HCT116 (cell line): ENCODE data around the gene LCN2. TPM values are rescaled to one million over a fixed set of nuclear protein-coding genes. Genes with fewer than 3 reads are reported as not detected.

Experiments
- ATAC-seq: fragments of 200-7000 bp; cut with Tn5 transposase; 2 replicates; pipeline ENCODE4 v1.9.1; 2020; ENCODE audit warnings: mild to moderate bottlenecking, moderate library complexity
- BruUV-seq: library from RNA; stranded (reverse); fragments of 400-500 nt; replicated peaks from 2 replicates; lab custom pipeline; 2021; lab: Mats Ljungman, UMichigan
- CTCF ChIA-PET: fragments of 300-600 bp; sonication (Branson Sonifier 250); formaldehyde crosslinking; loops from one replicate; lab custom pipeline; 2021; ENCODE audit warnings: antibody characterized with exemption; lab: Charles Lee
- POLR2A ChIA-PET: fragments of 300-600, 350-600 bp; sonication (Branson Sonifier 250); formaldehyde crosslinking; loops from one replicate; lab custom pipeline; 2021; ENCODE audit warnings: antibody characterized with exemption; lab: Charles Lee
- RAD21 ChIA-PET, 2 experiments: fragments of 300-600 bp; sonication (Branson Sonifier 250); formaldehyde crosslinking; loops; one replicate each; lab custom pipeline; 2023; ENCODE audit warnings: low total read pairs in 2 of 2; ENCODE audit not compliant: uncharacterized antibody in 2 of 2, unreplicated experiment in 2 of 2, low non-redundant PET in 1 of 2; lab: Charles Lee
- DNase-seq: peaks from one replicate; pipeline ENCODE4 v3.0.0-alpha.2; 2010; ENCODE audit warnings: low read depth, low spot score
- H2AFZ ChIP-seq: fragments of 200-600 bp; shearing (Covaris generic), sonication (generic); 2 replicates; pipeline ENCODE4 v1.6.1; 2017; ENCODE audit warnings: low read depth, mixed run types, mixed read lengths, antibody characterized with exemption, low read length; ENCODE audit not compliant: poor library complexity, severe bottlenecking
- H3K27ac ChIP-seq: 2 replicates; pipeline ENCODE4 v1.5.1; 2012; ENCODE audit warnings: low read depth, low read length
- H3K27me3 ChIP-seq: fragments of 200-600 bp; sonication (generic); 2 replicates; pipeline ENCODE4 v1.6.1; 2016; ENCODE audit warnings: mixed run types, low read length, mixed read lengths; ENCODE audit not compliant: insufficient read depth
- H3K36me3 ChIP-seq, 2 experiments: fragments of 200-500 bp in 1 of 2; fragments of 200-600 bp in 1 of 2; sonication (Bioruptor generic) in 1 of 2; sonication (generic) in 1 of 2; 2 replicates each; pipeline versions ENCODE4 v1.5.1 to v1.6.1; 2014 to 2016; ENCODE audit warnings: low read length in 2 of 2, inconsistent platforms in 1 of 2, mixed read lengths in 1 of 2, mixed run types in 1 of 2; ENCODE audit not compliant: insufficient read depth in 2 of 2, control insufficient read depth in 1 of 2
- H3K4me1 ChIP-seq, 2 experiments: fragments of 200-600 bp in 1 of 2; sonication (generic) in 1 of 2; 2 replicates each; pipeline versions ENCODE4 v1.5.1 to v1.6.1; 2012 to 2017; ENCODE audit warnings: low read length in 2 of 2, inconsistent platforms in 1 of 2, mild to moderate bottlenecking in 1 of 2, mixed read lengths in 1 of 2, mixed run types in 1 of 2, moderate library complexity in 1 of 2; ENCODE audit not compliant: insufficient read depth in 2 of 2, control insufficient read depth in 1 of 2
- H3K4me2 ChIP-seq: fragments of 200-600 bp; sonication (generic); 2 replicates; pipeline ENCODE4 v1.6.1; 2017; ENCODE audit warnings: mixed run types, low read length, mixed read lengths
- H3K4me3 ChIP-seq, 2 experiments: fragments of 200-600 bp in 1 of 2; sonication (generic) in 1 of 2; replicated peaks in 1 of 2; 2 replicates each; pipeline ENCODE4 v1.5.1; 2011 to 2016; ENCODE audit warnings: low read length in 2 of 2, control low read depth in 1 of 2, low read depth in 1 of 2, mild to moderate bottlenecking in 1 of 2, mixed read lengths in 1 of 2, mixed run types in 1 of 2
- H3K79me2 ChIP-seq: fragments of 200-600 bp; sonication (generic); 2 replicates; pipeline ENCODE4 v1.6.1; 2017; ENCODE audit warnings: mild to moderate bottlenecking, mixed run types, low read length, moderate library complexity, mixed read lengths; ENCODE audit not compliant: insufficient read depth
- H3K9ac ChIP-seq: fragments of 200-600 bp; sonication (generic); 2 replicates; pipeline ENCODE4 v1.6.1; 2016; ENCODE audit warnings: low read length, mixed read lengths
- H3K9me2 ChIP-seq: fragments of 200-600 bp; sonication (generic), shearing (Covaris generic); 2 replicates; pipeline ENCODE4 v1.6.1; 2017; ENCODE audit warnings: mixed run types, mild to moderate bottlenecking, moderate library complexity; ENCODE audit not compliant: insufficient read depth
- H3K9me3 ChIP-seq, 2 experiments: fragments of 200-500 bp in 1 of 2; fragments of 200-600 bp in 1 of 2; sonication (Bioruptor generic) in 1 of 2; sonication (generic) in 1 of 2; 2 replicates each; pipeline ENCODE4 v1.6.1; 2014 to 2017; ENCODE audit warnings: low read length in 2 of 2, mixed read lengths in 2 of 2, inconsistent platforms in 1 of 2, low read depth in 1 of 2, mild to moderate bottlenecking in 1 of 2, mixed run types in 1 of 2, moderate library complexity in 1 of 2; ENCODE audit not compliant: control insufficient read depth in 1 of 2, insufficient read depth in 1 of 2
- H4K20me1 ChIP-seq: fragments of 200-600 bp; sonication (generic), shearing (Covaris generic); 2 replicates; pipeline ENCODE4 v1.6.1; 2017; ENCODE audit warnings: mixed run types, mild to moderate bottlenecking, moderate library complexity; ENCODE audit not compliant: insufficient read depth
- CTCF ChIP-seq, 3 experiments: fragments of 200-600 bp in 1 of 3; sonication (generic) in 1 of 3; IDR thresholded peaks in 2 of 3; conservative IDR thresholded peaks in 1 of 3; 2 replicates each; pipeline ENCODE4 v1.5.1; 2012 to 2017; ENCODE audit warnings: low read depth in 2 of 3, low read length in 2 of 3, antibody characterized with exemption in 1 of 3, borderline replicate concordance in 1 of 3, control low read depth in 1 of 3, mild to moderate bottlenecking in 1 of 3, mixed read lengths in 1 of 3, mixed run types in 1 of 3, moderate library complexity in 1 of 3; ENCODE audit not compliant: insufficient read depth in 1 of 3
- EZH2phosphoT487 ChIP-seq: fragments of 200-600 bp; IDR thresholded peaks from 2 replicates; pipeline ENCODE4 v1.6.1; 2018; ENCODE audit warnings: antibody characterized with exemption, borderline replicate concordance
- JUND ChIP-seq: IDR thresholded peaks from 2 replicates; pipeline ENCODE4 v1.6.1; 2012
- POLR2A ChIP-seq: IDR thresholded peaks from 2 replicates; pipeline ENCODE4 v1.7.0; 2011; ENCODE audit warnings: borderline replicate concordance; ENCODE audit not compliant: insufficient read depth, insufficient read length; ENCODE audit errors: extremely low read depth
- POLR2AphosphoS5 ChIP-seq: IDR thresholded peaks from 2 replicates; pipeline ENCODE4 v1.6.1; 2011; ENCODE audit warnings: mild to moderate bottlenecking, low read depth, low read length, moderate library complexity
- RAD21 ChIP-seq: IDR thresholded peaks from 2 replicates; pipeline ENCODE4 v1.6.1; 2012; ENCODE audit warnings: low read depth, mild to moderate bottlenecking
- SIN3A ChIP-seq: IDR thresholded peaks from 2 replicates; pipeline ENCODE4 v1.6.1; 2012; ENCODE audit warnings: low read depth
- YY1 ChIP-seq: IDR thresholded peaks from 2 replicates; pipeline ENCODE4 v1.6.1; 2011; ENCODE audit warnings: low read length, low read depth, moderate library complexity, mild to moderate bottlenecking; ENCODE audit not compliant: insufficient replicate concordance; ENCODE audit errors: extremely low read depth
- ZBTB33 ChIP-seq: IDR thresholded peaks from 2 replicates; pipeline ENCODE4 v1.6.1; 2011; ENCODE audit warnings: mild to moderate bottlenecking, low read length, moderate library complexity; ENCODE audit not compliant: insufficient replicate concordance; ENCODE audit errors: extremely low read depth
- ZFX ChIP-seq: fragments of 450-650 bp; IDR thresholded peaks from 2 replicates; pipeline ENCODE4 v1.6.1; 2017
- ZNF274 ChIP-seq: fragments of 200-500 bp; sonication (Bioruptor generic); IDR thresholded peaks from 2 replicates; pipeline ENCODE4 v1.6.1; 2014; ENCODE audit warnings: mild to moderate bottlenecking, low read depth, low read length, inconsistent platforms
- intact Hi-C: fragments of 100-400 bp; cut with micrococcal nuclease; formaldehyde crosslinking; loops from 2 replicates; pipeline ENCODE4 v1.10.0; 2022
- total RNA-seq: library from RNA; stranded (reverse); gene quantifications from one replicate; pipeline ENCODE4 v1.2.1, GENCODE V29; 2021; ENCODE audit not compliant: unreplicated experiment

LCN2 gene
- total RNA-seq, 1 experiment from 2014 or later, result 9.2 TPM

- TF ChIP-seq CTCF (IDR thresholded peaks at IDR 0.05 in 2 of 3, conservative IDR thresholded peaks at IDR 0.05 in 1 of 3; ENCODE audit: borderline replicate concordance in 1 of 3, insufficient read depth in 1 of 3, low read depth in 2 of 3, low read length in 2 of 3) (no peak), SIN3A (no peak), POLR2AphosphoS5 (peak; percentile 35; the same call in 1 of the 2 replicates)
- Histone ChIP-seq H3K9me3 (no peaks in the 10 kb centered on the region), H3K27me3 (no peaks in the 10 kb centered on the region), H3K9ac (no peak overlapping the region), H3K4me3 (no peak overlapping the region), H3K4me1 (peaks cover 8 to 20% of the 10 kb centered on the region in 2 experiments), H3K9me2 (no peaks in the 10 kb centered on the region), H3K36me3 (no peaks in the 10 kb centered on the region), H3K27ac (no peak overlapping the region), H4K20me1 (no peaks in the 10 kb centered on the region), H3K4me2 (no peak overlapping the region), H2AFZ (no peak overlapping the region), H3K79me2 (no peaks in the 10 kb centered on the region)
- ChIA-PET POLR2A (no interaction called here), RAD21 (no interaction called here), CTCF (no interaction called here)
- intact Hi-C loops, result no loop called here
- DNase-seq (no peak), ATAC-seq (no peak)
- BruUV-seq, result no TSS peak
Observed at GRCh38 chr9:128153947-128154695, 4.9 kb downstream of the LCN2 start.

DNA sequence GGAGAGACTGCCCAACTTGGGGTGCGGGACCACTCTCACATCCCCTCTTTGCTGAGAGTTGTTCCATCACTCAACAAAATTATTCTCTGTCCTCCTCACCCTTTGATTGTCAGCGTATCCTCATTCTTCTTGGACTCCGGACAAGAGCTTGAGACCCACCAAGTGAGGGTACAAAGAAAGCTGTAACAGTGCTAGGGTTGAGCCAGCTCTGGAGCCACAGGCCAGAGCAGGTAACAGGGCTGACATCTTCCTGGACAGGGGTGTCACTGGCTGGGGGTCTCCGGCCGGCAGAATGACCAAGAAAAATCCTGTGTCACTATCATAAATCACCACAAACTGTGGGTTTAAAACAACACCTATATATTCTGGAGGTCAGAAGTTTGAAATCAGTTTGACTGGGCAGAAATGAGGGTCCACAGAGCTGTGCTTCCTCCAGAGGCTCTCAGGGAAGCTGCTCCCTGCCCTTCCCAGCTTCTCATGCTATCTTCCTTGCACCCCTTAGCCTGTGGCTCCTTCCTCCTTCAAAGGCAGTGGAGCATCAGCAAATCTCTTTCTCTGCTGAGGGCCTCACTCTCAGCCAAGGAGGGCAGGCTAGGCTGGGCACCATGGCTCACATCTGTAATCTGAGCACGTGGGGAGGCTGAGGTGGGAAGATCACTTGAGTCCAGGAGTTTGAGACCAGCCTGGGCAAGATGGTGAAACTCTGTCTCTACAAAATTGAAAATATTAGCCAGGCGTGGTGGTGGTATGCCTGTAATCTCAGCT is 6.7 kb downstream of the LCN2 start:
- Histone ChIP-seq H3K4me2 (no peak overlapping the region), H3K27me3 (no peaks in the 10 kb centered on the region), H3K36me3 (no peaks in the 10 kb centered on the region), H4K20me1 (no peaks in the 10 kb centered on the region), H3K27ac (no peak overlapping the region), H3K9me3 (no peaks in the 10 kb centered on the region), H3K4me3 (no peak overlapping the region), H3K79me2 (peaks cover 7% of the 10 kb centered on the region; the same call in 1 of the 2 replicates), H3K9me2 (no peaks in the 10 kb centered on the region), H2AFZ (no peak overlapping the region), H3K4me1 (peaks cover 0 to 13% of the 10 kb centered on the region in 2 experiments; a peak in 2 of 4 replicates), H3K9ac (no peak overlapping the region)
- POLR2A ChIA-PET, result no interaction called here
- CTCF ChIA-PET, result no interaction called here
- DNase-seq (no peak), ATAC-seq (no peak)
- RAD21 ChIA-PET, result no interaction called here
- intact Hi-C loops, result no loop called here
- BruUV-seq, result no TSS peak
- TF ChIP-seq ZNF274, result no peak
- no peak for TF ChIP-seq RAD21
- TF ChIP-seq JUND, result no peak
- TF ChIP-seq POLR2AphosphoS5, result no peak
- no peak for TF ChIP-seq EZH2phosphoT487
- no peak for TF ChIP-seq POLR2A
- TF ChIP-seq ZBTB33, result no peak
- no peak for TF ChIP-seq YY1
- no peak for TF ChIP-seq ZFX
